Measurements from ENCODE around the gene MAEA. TPM values are rescaled to one million over a fixed set of nuclear protein-coding genes. Genes with fewer than 3 reads are reported as not detected.

Gene MAEA
- total RNA-seq, 1 donor from 2014 or later: 24.5 TPM

- no peak overlapping the region for H3K4me3 ChIP-seq (ENCODE audit: low read length in 3 of 3)
- H3K27ac ChIP-seq (ENCODE audit: low read depth, low read length): no peak overlapping the region
- H3K9me3 ChIP-seq (ENCODE audit: control insufficient read depth in 3 of 3, low read length in 3 of 3): no peaks in the 10 kb centered on the region
- H3K9ac ChIP-seq (ENCODE audit: low read depth in 1 of 3, low read length in 3 of 3): peak overlapping the region; percentile 57 to 71 (median 63)
- no peaks in the 10 kb centered on the region for H3K27me3 ChIP-seq (ENCODE audit: control insufficient read depth in 3 of 3, insufficient read depth in 3 of 3, low read length in 3 of 3)
- peaks cover 20 to 28% (median 26%) of the 10 kb centered on the region in 3 donors for H3K36me3 ChIP-seq (ENCODE audit: control insufficient read depth in 3 of 3, insufficient read depth in 3 of 3, low read length in 3 of 3)
- peaks cover 15 to 28% (median 18%) of the 10 kb centered on the region in 3 donors for H3K4me1 ChIP-seq (ENCODE audit: control insufficient read depth in 3 of 3, insufficient read depth in 3 of 3, low read length in 3 of 3)
Measured at GRCh38 chr4:1351854-1352566, 62.3 kb downstream of the MAEA start.

- Histone ChIP-seq H3K4me3 (ENCODE audit: low read length in 3 of 3) (no peak overlapping the region), H3K36me3 (ENCODE audit: control insufficient read depth in 3 of 3, insufficient read depth in 3 of 3, low read length in 3 of 3) (peaks cover 20 to 28% (median 26%) of the 10 kb centered on the region in 3 donors), H3K4me1 (ENCODE audit: control insufficient read depth in 3 of 3, insufficient read depth in 3 of 3, low read length in 3 of 3) (peaks cover 15 to 28% (median 17%) of the 10 kb centered on the region in 3 donors), H3K27ac (ENCODE audit: low read depth, low read length) (no peak overlapping the region), H3K27me3 (ENCODE audit: control insufficient read depth in 3 of 3, insufficient read depth in 3 of 3, low read length in 3 of 3) (no peaks in the 10 kb centered on the region), H3K9ac (ENCODE audit: low read depth in 1 of 3, low read length in 3 of 3) (no peak overlapping the region), H3K9me3 (ENCODE audit: control insufficient read depth in 3 of 3, low read length in 3 of 3) (no peaks in the 10 kb centered on the region)
Measured at GRCh38 chr4:1352567-1352900, 62.8 kb downstream of the MAEA start.

- H3K4me3 ChIP-seq (ENCODE audit: low read length in 3 of 3): no peak overlapping the region
- H3K36me3 ChIP-seq (ENCODE audit: control insufficient read depth in 3 of 3, insufficient read depth in 3 of 3, low read length in 3 of 3): peaks cover 20 to 30% (median 26%) of the 10 kb centered on the region in 3 donors
- H3K4me1 ChIP-seq (ENCODE audit: control insufficient read depth in 3 of 3, insufficient read depth in 3 of 3, low read length in 3 of 3): peaks cover 6 to 22% (median 8%) of the 10 kb centered on the region in 3 donors
- H3K27ac ChIP-seq (ENCODE audit: low read depth, low read length): no peak overlapping the region
- H3K9me3 ChIP-seq (ENCODE audit: control insufficient read depth in 3 of 3, low read length in 3 of 3): no peaks in the 10 kb centered on the region
- H3K27me3 ChIP-seq (ENCODE audit: control insufficient read depth in 3 of 3, insufficient read depth in 3 of 3, low read length in 3 of 3): no peaks in the 10 kb centered on the region
- H3K9ac ChIP-seq (ENCODE audit: low read depth in 1 of 3, low read length in 3 of 3): no peak overlapping the region
Measured at GRCh38 chr4:1353186-1354055, 63.7 kb downstream of the MAEA start.

DNA sequence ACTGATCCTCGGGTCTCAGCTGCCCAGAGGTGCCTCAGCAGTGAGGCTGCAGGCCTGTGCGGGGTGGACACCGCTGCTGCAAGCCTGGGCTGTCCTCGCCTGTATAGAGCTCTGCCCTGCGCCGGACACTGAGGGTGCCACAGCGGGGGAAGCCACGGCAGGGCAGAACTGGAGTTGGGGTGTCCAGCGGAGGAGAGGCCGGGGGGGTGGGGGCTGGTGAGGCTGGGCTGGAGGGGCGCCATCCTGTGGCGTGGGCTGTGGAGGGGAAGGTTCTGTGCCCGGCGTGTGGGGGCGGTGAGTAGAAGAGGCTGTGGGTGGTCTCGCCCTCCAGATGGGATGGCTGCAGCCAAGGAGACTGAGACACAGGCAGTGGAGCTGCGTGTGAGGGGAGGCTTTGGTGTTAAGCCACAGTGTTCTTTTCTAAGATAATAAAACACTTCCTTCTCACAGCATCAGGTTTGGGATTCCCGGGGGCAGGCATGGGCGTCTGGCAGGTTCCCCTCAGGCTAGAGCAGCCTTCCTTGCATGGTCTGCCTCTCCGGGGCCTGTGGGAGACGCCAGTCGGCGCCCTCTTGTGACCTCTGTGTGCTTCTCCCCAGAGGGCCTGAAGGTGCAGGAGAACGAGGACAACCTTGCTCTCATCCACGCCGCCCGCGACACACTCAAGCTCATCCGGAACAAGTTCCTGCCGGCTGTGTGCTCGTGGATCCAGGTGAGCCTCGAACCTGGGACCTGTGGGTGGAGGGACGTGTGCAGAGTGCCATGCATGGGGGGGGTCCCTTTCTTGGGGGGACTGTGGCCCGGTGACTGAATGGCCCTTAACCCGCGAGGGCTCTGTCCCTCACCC lies 64.7 kb downstream of the MAEA start:
- H3K4me1 ChIP-seq (ENCODE audit: control insufficient read depth in 3 of 3, insufficient read depth in 3 of 3, low read length in 3 of 3): peaks cover 2 to 18% (median 3%) of the 10 kb centered on the region in 3 donors
- no peaks in the 10 kb centered on the region for H3K27me3 ChIP-seq (ENCODE audit: control insufficient read depth in 3 of 3, insufficient read depth in 3 of 3, low read length in 3 of 3)
- H3K4me3 ChIP-seq (ENCODE audit: low read length in 3 of 3): no peak overlapping the region
- no peak overlapping the region for H3K27ac ChIP-seq (ENCODE audit: low read depth, low read length)
- H3K9me3 ChIP-seq (ENCODE audit: control insufficient read depth in 3 of 3, low read length in 3 of 3): no peaks in the 10 kb centered on the region
- no peak overlapping the region for H3K9ac ChIP-seq (ENCODE audit: low read depth in 1 of 3, low read length in 3 of 3)
- H3K36me3 ChIP-seq (ENCODE audit: control insufficient read depth in 3 of 3, insufficient read depth in 3 of 3, low read length in 3 of 3): peaks cover 19 to 30% (median 29%) of the 10 kb centered on the region in 3 donors

DNA sequence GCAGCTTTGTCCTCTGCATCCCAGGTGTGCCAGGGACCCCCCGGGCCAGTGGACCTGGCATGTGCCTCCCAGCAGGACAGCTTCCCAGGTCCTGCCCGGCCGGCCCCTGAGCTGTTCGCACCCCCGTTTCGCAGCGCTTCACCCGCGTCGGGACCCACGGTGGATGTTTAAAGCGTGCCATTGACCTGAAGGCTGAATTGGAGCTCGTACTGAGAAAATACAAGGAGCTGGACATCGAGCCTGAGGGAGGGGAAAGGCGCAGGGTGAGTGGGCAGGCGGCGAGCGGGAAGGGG lies 65.2 kb downstream of the MAEA start:
- H3K27ac ChIP-seq (ENCODE audit: low read depth, low read length): no peak overlapping the region
- no peaks in the 10 kb centered on the region for H3K9me3 ChIP-seq (ENCODE audit: control insufficient read depth in 3 of 3, low read length in 3 of 3)
- no peaks in the 10 kb centered on the region for H3K27me3 ChIP-seq (ENCODE audit: control insufficient read depth in 3 of 3, insufficient read depth in 3 of 3, low read length in 3 of 3)
- H3K9ac ChIP-seq (ENCODE audit: low read depth in 1 of 3, low read length in 3 of 3): no peak overlapping the region
- peaks cover 0 to 18% (median 3%) of the 10 kb centered on the region in 3 donors for H3K4me1 ChIP-seq (ENCODE audit: control insufficient read depth in 3 of 3, insufficient read depth in 3 of 3, low read length in 3 of 3)
- H3K36me3 ChIP-seq (ENCODE audit: control insufficient read depth in 3 of 3, insufficient read depth in 3 of 3, low read length in 3 of 3): peaks cover 13 to 29% (median 24%) of the 10 kb centered on the region in 3 donors
- H3K4me3 ChIP-seq (ENCODE audit: low read length in 3 of 3): no peak overlapping the region

DNA sequence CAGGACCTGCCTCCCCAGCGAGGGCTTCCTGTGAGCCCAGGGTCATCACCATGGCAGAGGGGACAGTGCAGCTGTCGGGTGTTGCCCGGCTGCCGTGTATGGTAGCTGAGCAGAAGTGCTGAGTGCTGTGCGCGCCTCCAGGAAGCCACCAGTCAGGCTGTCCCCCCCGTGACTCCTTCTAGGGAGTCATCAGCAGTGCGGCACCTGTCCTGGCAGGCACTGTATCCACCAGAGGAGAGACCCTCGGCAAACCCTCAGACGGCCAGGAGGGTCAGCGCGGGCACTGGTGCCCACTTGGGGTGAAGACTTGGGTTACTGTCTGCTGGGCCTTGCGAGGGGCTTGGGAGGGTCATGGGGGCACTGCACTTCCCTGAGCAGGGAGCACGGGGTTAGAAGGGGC lies 65.7 kb downstream of the MAEA start:
- Histone ChIP-seq H3K36me3 (ENCODE audit: control insufficient read depth in 3 of 3, insufficient read depth in 3 of 3, low read length in 3 of 3) (peaks cover 11 to 26% (median 21%) of the 10 kb centered on the region in 3 donors), H3K9me3 (ENCODE audit: control insufficient read depth in 3 of 3, low read length in 3 of 3) (no peaks in the 10 kb centered on the region), H3K4me3 (ENCODE audit: low read length in 3 of 3) (no peak overlapping the region), H3K27ac (ENCODE audit: low read depth, low read length) (no peak overlapping the region), H3K4me1 (ENCODE audit: control insufficient read depth in 3 of 3, insufficient read depth in 3 of 3, low read length in 3 of 3) (peaks cover 0 to 18% (median 3%) of the 10 kb centered on the region in 3 donors), H3K9ac (ENCODE audit: low read depth in 1 of 3, low read length in 3 of 3) (no peak overlapping the region), H3K27me3 (ENCODE audit: control insufficient read depth in 3 of 3, insufficient read depth in 3 of 3, low read length in 3 of 3) (no peaks in the 10 kb centered on the region)

- no peak overlapping the region for H3K4me3 ChIP-seq (ENCODE audit: low read length in 3 of 3)
- H3K9me3 ChIP-seq (ENCODE audit: control insufficient read depth in 3 of 3, low read length in 3 of 3): no peaks in the 10 kb centered on the region
- no peak overlapping the region for H3K27ac ChIP-seq (ENCODE audit: low read depth, low read length)
- no peaks in the 10 kb centered on the region for H3K27me3 ChIP-seq (ENCODE audit: control insufficient read depth in 3 of 3, insufficient read depth in 3 of 3, low read length in 3 of 3)
- H3K36me3 ChIP-seq (ENCODE audit: control insufficient read depth in 3 of 3, insufficient read depth in 3 of 3, low read length in 3 of 3): peaks cover 9 to 26% (median 19%) of the 10 kb centered on the region in 3 donors
- no peak overlapping the region for H3K9ac ChIP-seq (ENCODE audit: low read depth in 1 of 3, low read length in 3 of 3)
- H3K4me1 ChIP-seq (ENCODE audit: control insufficient read depth in 3 of 3, insufficient read depth in 3 of 3, low read length in 3 of 3): peaks cover 0 to 18% (median 3%) of the 10 kb centered on the region in 3 donors
Measured at GRCh38 chr4:1356181-1356998, 66.7 kb downstream of the MAEA start.

DNA sequence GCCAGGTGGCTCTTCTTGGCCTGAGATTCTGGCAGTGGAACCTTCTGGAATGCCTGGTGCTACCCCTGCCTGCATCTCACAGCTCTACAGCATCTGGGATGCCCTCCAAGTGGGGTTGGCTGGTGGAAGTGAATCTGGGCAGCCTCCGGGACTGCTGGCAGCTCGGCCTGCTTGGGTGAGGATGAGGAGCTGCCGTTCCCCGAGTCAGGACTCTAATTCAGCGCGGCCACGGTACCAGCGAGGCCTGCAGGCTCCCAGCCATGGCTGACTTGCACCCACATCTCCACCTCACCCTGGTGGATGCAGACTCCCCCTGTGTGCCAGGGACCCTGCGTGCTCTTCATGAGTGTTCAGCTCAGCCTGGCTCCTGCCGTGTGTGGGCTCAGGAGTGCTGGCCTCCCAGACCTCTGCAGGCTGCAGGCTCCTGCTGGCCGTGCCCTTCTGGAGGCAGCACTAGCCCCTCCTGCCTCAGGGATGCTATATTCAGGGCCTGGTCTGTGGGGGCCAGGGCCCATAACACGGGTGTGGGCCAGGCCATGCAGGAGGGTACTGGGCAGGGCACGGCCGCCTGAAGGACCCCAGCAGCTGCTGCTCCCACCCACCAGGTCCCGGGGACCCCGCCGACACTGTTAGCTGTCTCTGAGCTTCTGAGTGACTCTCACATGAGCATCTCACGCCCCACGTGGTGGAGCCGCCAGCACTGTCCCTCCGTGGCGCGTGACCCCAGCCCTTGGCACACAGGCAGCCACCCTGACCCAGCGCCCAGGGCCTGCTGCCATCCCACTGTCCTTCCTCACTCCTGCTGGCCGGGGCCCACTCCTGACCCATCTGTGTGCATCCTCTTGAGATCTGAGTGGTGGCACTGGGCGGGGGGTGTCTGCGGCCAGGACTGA lies 67.9 kb downstream of the MAEA start:
- peak overlapping the region in 1 of 3 donors; percentile 25 for H3K9ac ChIP-seq (ENCODE audit: low read depth in 1 of 3, low read length in 3 of 3)
- peaks cover 0 to 12% (median 3%) of the 10 kb centered on the region in 3 donors for H3K4me1 ChIP-seq (ENCODE audit: control insufficient read depth in 3 of 3, insufficient read depth in 3 of 3, low read length in 3 of 3)

More for the DNA sequence above, 67.9 kb downstream of the MAEA start:
- Histone ChIP-seq H3K4me3 (ENCODE audit: low read length in 3 of 3) (no peak overlapping the region), H3K36me3 (ENCODE audit: control insufficient read depth in 3 of 3, insufficient read depth in 3 of 3, low read length in 3 of 3) (peaks cover 10 to 22% (median 13%) of the 10 kb centered on the region in 3 donors), H3K27ac (ENCODE audit: low read depth, low read length) (no peak overlapping the region), H3K9me3 (ENCODE audit: control insufficient read depth in 3 of 3, low read length in 3 of 3) (no peaks in the 10 kb centered on the region), H3K27me3 (ENCODE audit: control insufficient read depth in 3 of 3, insufficient read depth in 3 of 3, low read length in 3 of 3) (no peaks in the 10 kb centered on the region)

Measured in skeletal muscle tissue (tissue), 4 donors.